ENCODE data around the gene EEF2.
"Not testable (repeated sequence)": the region's sequence is repeated elsewhere in the genome, so short reads cannot be mapped to it uniquely, and the experiment has no call there.

EEF2 gene

GRCh38 chr19:3944018-3944721, 41.1 kb downstream of the EEF2 start:
- no peak for DNase-seq (ENCODE audit: low spot score)

- DNase-seq (ENCODE audit: low spot score) = no peak
Observed at GRCh38 chr19:3942790-3943409, 42.4 kb downstream of the EEF2 start.

GRCh38 chr19:3938300-3938950, 46.8 kb downstream of the EEF2 start:
- DNase-seq (ENCODE audit: low spot score) = not testable (repeated sequence)

GRCh38 chr19:3936506-3937442, 48.5 kb downstream of the EEF2 start:
- no peak for DNase-seq (ENCODE audit: low spot score)

GRCh38 chr19:3932931-3933810, 52.1 kb downstream of the EEF2 start, which contains the start of gene NMRK2:
Gene NMRK2 (plus strand): TSS chr19:3933069. CDS start chr19:3933672, 603 bp downstream.
- DNase-seq (ENCODE audit: low spot score) = no peak

- DNase-seq (ENCODE audit: low spot score) = no peak
Observed at GRCh38 chr19:3931041-3931440, 54.2 kb downstream of the EEF2 start.

Measured in hematopoietic multipotent progenitor cell treated with erythropoietin and hydrocortisone succinate and interleukin-3 and kit ligand, for 17 days (in vitro differentiated cells).